ENCODE results near the gene TOM1. TPM values are rescaled to one million over a fixed set of nuclear protein-coding genes. Genes with fewer than 3 reads are reported as not detected.
A peak's percentile ranks its signal among the peaks of the same experiment; 100 is the strongest.

TOM1 gene
- 25.7 and 48.8 TPM in 2 replicates for total RNA-seq (ENCODE audit: low replicate concordance)

- DNase-seq (ENCODE audit: low read depth): peak; percentile 100
- no peak for TF ChIP-seq CTCF (IDR thresholded peaks at IDR 0.05; ENCODE audit: insufficient read depth, low read length)
- peak within 1 kb of the TSS; percentile 90 for H3K4me3 ChIP-seq (ENCODE audit: low read depth, low read length)
Observed at GRCh38 chr22:35299673-35300499, at the start of gene TOM1. Gene TOM1, plus strand, starts transcription at chr22:35299894. Its CDS starts 35 bp downstream, at chr22:35299929.

- H3K4me3 ChIP-seq (ENCODE audit: low read depth, low read length): no peak overlapping the region
- no peak for DNase-seq (ENCODE audit: low read depth)
- no peak for TF ChIP-seq CTCF (IDR thresholded peaks at IDR 0.05; ENCODE audit: insufficient read depth, low read length)
Observed at GRCh38 chr22:35250156-35250555, 49.5 kb upstream of the TOM1 start.

- no peak for TF ChIP-seq CTCF (IDR thresholded peaks at IDR 0.05; ENCODE audit: insufficient read depth, low read length)
- no peak for DNase-seq (ENCODE audit: low read depth)
Observed at GRCh38 chr22:35253946-35254345, 45.7 kb upstream of the TOM1 start.

GRCh38 chr22:35257002-35257320, 42.7 kb upstream of the TOM1 start:
- TF ChIP-seq CTCF (IDR thresholded peaks at IDR 0.05; ENCODE audit: insufficient read depth, low read length): no peak
- DNase-seq (ENCODE audit: low read depth): no peak
- peak overlapping the region; percentile 86 for H3K4me3 ChIP-seq (ENCODE audit: low read depth, low read length)

More at GRCh38 chr22:35253946-35254345, 45.7 kb upstream of the TOM1 start:
- no peak overlapping the region for H3K4me3 ChIP-seq (ENCODE audit: low read depth, low read length)

GRCh38 chr22:35257321-35258190, 42.1 kb upstream of the TOM1 start, which contains the start of gene HMGXB4:
Gene HMGXB4, plus strand, starts transcription at chr22:35257493. Its CDS starts 4,898 bp downstream, at chr22:35262391.
- peak; percentile 88 for DNase-seq (ENCODE audit: low read depth)
- no peak for TF ChIP-seq CTCF (IDR thresholded peaks at IDR 0.05; ENCODE audit: insufficient read depth, low read length)
- peak within 1 kb of the TSS; percentile 86 for H3K4me3 ChIP-seq (ENCODE audit: low read depth, low read length)

- H3K4me3 ChIP-seq (ENCODE audit: low read depth, low read length): peak overlapping the region; percentile 86
- no peak for TF ChIP-seq CTCF (IDR thresholded peaks at IDR 0.05; ENCODE audit: insufficient read depth, low read length)
- peak; percentile 26 for DNase-seq (ENCODE audit: low read depth)
Observed at GRCh38 chr22:35258191-35258988, 41.3 kb upstream of the TOM1 start.
